Measurements from ENCODE around the gene LETM1. TPM values are rescaled to one million over a fixed set of nuclear protein-coding genes. Genes with fewer than 3 reads are reported as not detected.

The LETM1 gene
- total RNA-seq, 1 experiment from 2014 or later, result 54.4 TPM

DNA sequence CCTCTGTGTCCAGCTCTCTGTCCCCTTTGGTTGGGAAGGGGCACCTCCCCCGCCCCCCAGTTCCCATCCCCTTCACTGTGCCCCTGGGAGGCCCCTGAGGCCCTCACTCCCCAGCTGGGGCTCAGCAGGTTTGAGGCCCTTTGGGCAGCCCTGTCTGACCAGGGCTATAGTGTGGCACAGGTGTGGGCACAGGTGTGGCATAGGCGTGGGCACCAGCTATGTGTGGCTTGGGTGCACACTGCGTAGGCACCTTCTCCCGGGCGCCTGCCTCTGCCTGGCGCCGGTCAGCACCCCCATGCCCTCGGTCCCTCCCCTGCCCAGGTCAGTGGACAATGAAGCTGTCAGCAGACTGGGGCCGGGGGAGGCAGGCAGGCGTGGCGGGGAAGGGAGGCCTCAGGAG is 70.4 kb downstream of the LETM1 start:
- Histone ChIP-seq H3K4me1 (peaks cover 10% of the 10 kb centered on the region; the same call in 1 of the 2 replicates), H3K4me3 (no peak overlapping the region), H3K27me3 (peaks cover 62% of the 10 kb centered on the region), H3K36me3 (no peaks in the 10 kb centered on the region), H3K9me3 (replicated peaks) (no peaks in the 10 kb centered on the region), H3K27ac (no peak overlapping the region)
- no peak for DNase-seq

GRCh38 chr4:1784789-1785591 is 71.0 kb downstream of the LETM1 start:
- no peak for DNase-seq
- H3K27me3 ChIP-seq, result peaks cover 57% of the 10 kb centered on the region
- no peak overlapping the region for H3K4me3 ChIP-seq
- H3K27ac ChIP-seq, result no peak overlapping the region
- no peaks in the 10 kb centered on the region for H3K36me3 ChIP-seq
- peaks cover 10% of the 10 kb centered on the region; the same call in 1 of the 2 replicates for H3K4me1 ChIP-seq
- H3K9me3 ChIP-seq (replicated peaks), result no peaks in the 10 kb centered on the region

- peaks cover 58% of the 10 kb centered on the region for H3K27me3 ChIP-seq
- H3K36me3 ChIP-seq, result no peaks in the 10 kb centered on the region
- no peak overlapping the region for H3K27ac ChIP-seq
- H3K4me1 ChIP-seq, result peaks cover 15% of the 10 kb centered on the region; the same call in 1 of the 2 replicates
- DNase-seq, result no peak
- no peaks in the 10 kb centered on the region for H3K9me3 ChIP-seq (replicated peaks)
- H3K4me3 ChIP-seq, result no peak overlapping the region
These were observed 71.6 kb downstream of the LETM1 start for GRCh38 chr4:1784395-1784788.

GRCh38 chr4:1783970-1784369 is 72.0 kb downstream of the LETM1 start:
- Histone ChIP-seq H3K9me3 (replicated peaks) (no peaks in the 10 kb centered on the region), H3K27me3 (peaks cover 56% of the 10 kb centered on the region), H3K27ac (no peak overlapping the region), H3K36me3 (no peaks in the 10 kb centered on the region), H3K4me1 (peaks cover 20% of the 10 kb centered on the region; the same call in 1 of the 2 replicates), H3K4me3 (no peak overlapping the region)
- DNase-seq, result no peak

GRCh38 chr4:1783015-1783414 is 72.9 kb downstream of the LETM1 start:
- no peaks in the 10 kb centered on the region for H3K9me3 ChIP-seq (replicated peaks)
- peaks cover 28% of the 10 kb centered on the region; the same call in 1 of the 2 replicates for H3K4me1 ChIP-seq
- no peak for DNase-seq
- no peak overlapping the region for H3K4me3 ChIP-seq
- H3K36me3 ChIP-seq, result no peaks in the 10 kb centered on the region
- H3K27me3 ChIP-seq, result peaks cover 56% of the 10 kb centered on the region
- no peak overlapping the region for H3K27ac ChIP-seq

GRCh38 chr4:1780435-1780834 is 75.5 kb downstream of the LETM1 start:
- Histone ChIP-seq H3K4me3 (no peak overlapping the region), H3K27me3 (peaks cover 38% of the 10 kb centered on the region), H3K27ac (no peak overlapping the region), H3K36me3 (no peaks in the 10 kb centered on the region), H3K4me1 (peaks cover 18% of the 10 kb centered on the region; the same call in 1 of the 2 replicates), H3K9me3 (replicated peaks) (no peaks in the 10 kb centered on the region)
- DNase-seq, result no peak

- H3K36me3 ChIP-seq, result no peaks in the 10 kb centered on the region
- H3K27me3 ChIP-seq, result peaks cover 33% of the 10 kb centered on the region
- no peak overlapping the region for H3K27ac ChIP-seq
- peaks cover 18% of the 10 kb centered on the region; the same call in 1 of the 2 replicates for H3K4me1 ChIP-seq
- no peak overlapping the region for H3K4me3 ChIP-seq
- no peaks in the 10 kb centered on the region for H3K9me3 ChIP-seq (replicated peaks)
- no peak for DNase-seq
These were observed 76.2 kb downstream of the LETM1 start for GRCh38 chr4:1779588-1780382.

GRCh38 chr4:1778642-1779392 is 77.1 kb downstream of the LETM1 start:
- H3K4me3 ChIP-seq, result no peak overlapping the region
- H3K27me3 ChIP-seq, result peaks cover 23% of the 10 kb centered on the region
- H3K36me3 ChIP-seq, result no peaks in the 10 kb centered on the region
- H3K27ac ChIP-seq, result no peak overlapping the region
- peaks cover 25% of the 10 kb centered on the region for H3K4me1 ChIP-seq
- DNase-seq, result no peak
- H3K9me3 ChIP-seq (replicated peaks), result no peaks in the 10 kb centered on the region

- peaks cover 33% of the 10 kb centered on the region for H3K4me1 ChIP-seq
- no peaks in the 10 kb centered on the region for H3K36me3 ChIP-seq
- no peaks in the 10 kb centered on the region for H3K9me3 ChIP-seq (replicated peaks)
- no peak overlapping the region for H3K27ac ChIP-seq
- H3K27me3 ChIP-seq, result peaks cover 21% of the 10 kb centered on the region; the same call in 1 of the 2 replicates
- H3K4me3 ChIP-seq, result no peak overlapping the region
- peak; percentile 54 to 62 for DNase-seq
These were observed 77.9 kb downstream of the LETM1 start for GRCh38 chr4:1777822-1778641.

- DNase-seq, result no peak
- Histone ChIP-seq H3K36me3 (no peaks in the 10 kb centered on the region), H3K4me1 (peaks cover 47% of the 10 kb centered on the region), H3K9me3 (replicated peaks) (no peaks in the 10 kb centered on the region), H3K4me3 (no peak overlapping the region), H3K27me3 (peaks cover 32% of the 10 kb centered on the region), H3K27ac (no peak overlapping the region)
These were observed 79.3 kb downstream of the LETM1 start for GRCh38 chr4:1776521-1777161.

DNA sequence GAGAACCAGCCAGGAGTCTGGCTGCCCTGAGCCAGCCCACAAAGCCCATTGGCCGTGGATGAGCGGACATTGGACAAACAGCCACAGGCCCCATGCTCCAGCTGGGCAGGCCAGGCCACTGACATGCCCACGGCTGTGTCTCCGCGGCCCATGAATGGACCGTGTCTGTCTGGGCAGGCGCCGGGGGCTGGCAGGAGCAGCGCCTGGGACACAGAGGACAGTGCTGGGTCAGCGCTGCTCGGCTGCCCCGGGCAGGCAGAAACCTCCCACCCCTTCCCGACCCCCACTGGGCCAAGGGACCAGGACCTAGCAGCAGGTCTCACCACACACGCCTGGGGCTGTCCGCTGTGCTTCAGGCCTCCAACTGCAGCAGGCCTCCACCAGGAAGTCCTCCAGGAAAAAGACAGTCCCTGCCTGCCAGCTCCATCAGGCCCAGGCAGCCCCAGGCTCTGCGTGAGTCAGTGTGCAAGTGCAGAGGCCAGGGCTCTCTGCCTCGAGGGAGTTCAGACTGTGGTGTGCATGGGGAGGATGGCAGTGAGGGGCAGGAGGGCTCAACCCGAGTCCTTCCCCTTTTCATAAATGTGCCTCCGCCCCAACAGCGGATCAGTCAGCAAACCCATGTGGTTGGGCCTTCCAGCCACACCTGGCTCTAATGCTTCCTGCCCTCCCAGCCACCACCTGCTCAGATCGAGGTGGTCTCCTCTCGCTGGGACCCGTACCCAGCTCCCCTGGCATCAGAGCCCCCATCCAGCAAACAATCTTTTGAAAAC is 80.0 kb downstream of the LETM1 start:
- H3K9me3 ChIP-seq (replicated peaks), result no peaks in the 10 kb centered on the region
- H3K4me3 ChIP-seq, result no peak overlapping the region
- no peak overlapping the region for H3K27ac ChIP-seq
- no peak for DNase-seq
- no peaks in the 10 kb centered on the region for H3K36me3 ChIP-seq
- peaks cover 39% of the 10 kb centered on the region for H3K27me3 ChIP-seq
- H3K4me1 ChIP-seq, result peaks cover 54% of the 10 kb centered on the region

DNA sequence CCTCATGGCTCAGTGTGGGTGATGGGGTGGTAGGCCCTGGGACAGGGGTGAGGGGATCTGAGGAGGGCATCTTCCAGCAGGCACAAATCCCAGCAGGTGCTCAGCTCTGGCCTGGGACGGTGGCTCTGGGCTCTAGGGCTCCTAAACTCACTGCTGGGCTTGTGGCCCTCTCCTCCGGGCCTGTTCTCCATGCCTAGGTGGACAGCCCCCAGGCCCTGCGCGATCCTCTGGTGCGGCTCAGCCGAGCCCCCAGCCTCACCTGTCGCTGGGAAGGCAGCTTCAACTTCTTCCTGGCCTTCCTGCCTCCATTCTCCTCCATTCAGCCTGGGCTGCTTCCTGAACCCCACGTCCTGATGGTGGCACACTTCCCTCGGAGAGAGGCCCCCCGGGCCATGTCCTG is 82.2 kb downstream of the LETM1 start:
- H3K4me3 ChIP-seq, result no peak overlapping the region
- H3K36me3 ChIP-seq, result no peaks in the 10 kb centered on the region
- peaks cover 52% of the 10 kb centered on the region for H3K27me3 ChIP-seq
- no peak for DNase-seq
- no peak overlapping the region for H3K27ac ChIP-seq
- no peaks in the 10 kb centered on the region for H3K9me3 ChIP-seq (replicated peaks)
- H3K4me1 ChIP-seq, result peaks cover 51% of the 10 kb centered on the region
